Skeletal muscle cell (primary cell): ENCODE data around the gene DLX3.
A peak's percentile ranks its signal among the peaks of the same experiment; 100 is the strongest.

Experiments
- DNase-seq: peaks from one replicate; pipeline ENCODE4 v3.0.0-alpha.2; 2010; ENCODE audit warnings: low read depth
- H3K4me3 ChIP-seq: 2 replicates; pipeline ENCODE4 v1.5.1; 2011; ENCODE audit warnings: low read depth, mild to moderate bottlenecking, control low read depth, low read length, moderate library complexity

Gene DLX3

DNA sequence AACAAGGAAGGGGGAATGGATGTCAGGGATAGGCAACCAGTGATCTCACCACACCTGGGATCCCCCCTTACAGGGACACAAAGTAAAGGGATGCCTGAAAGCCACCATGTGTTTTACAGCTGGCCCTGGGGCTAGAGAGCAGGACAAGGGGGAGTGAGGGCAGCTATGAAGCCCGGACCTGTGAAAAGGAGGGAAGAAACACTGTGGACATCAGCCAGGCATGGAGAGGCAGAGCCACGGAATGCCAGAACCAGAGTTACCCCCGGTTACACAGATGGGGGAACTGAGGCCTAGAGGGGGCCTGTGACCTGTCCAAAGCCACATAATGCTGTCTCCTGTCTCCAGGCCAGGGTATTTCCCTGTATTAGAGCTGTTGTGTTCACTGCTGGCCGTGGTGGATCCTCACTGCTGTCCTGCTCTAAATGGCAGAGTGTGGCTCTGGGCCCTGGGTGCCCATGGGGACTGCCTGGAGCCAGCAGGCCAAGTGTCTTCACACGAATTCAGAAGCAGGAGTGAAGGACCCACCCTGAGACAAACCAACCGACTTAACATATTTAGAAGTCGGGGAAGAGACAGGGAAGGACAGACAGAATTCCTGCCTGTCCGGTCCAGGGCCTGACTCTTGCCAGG lies 31.1 kb upstream of the DLX3 start:
- H3K4me3 ChIP-seq, result no peak overlapping the region
- DNase-seq, result no peak

DNA sequence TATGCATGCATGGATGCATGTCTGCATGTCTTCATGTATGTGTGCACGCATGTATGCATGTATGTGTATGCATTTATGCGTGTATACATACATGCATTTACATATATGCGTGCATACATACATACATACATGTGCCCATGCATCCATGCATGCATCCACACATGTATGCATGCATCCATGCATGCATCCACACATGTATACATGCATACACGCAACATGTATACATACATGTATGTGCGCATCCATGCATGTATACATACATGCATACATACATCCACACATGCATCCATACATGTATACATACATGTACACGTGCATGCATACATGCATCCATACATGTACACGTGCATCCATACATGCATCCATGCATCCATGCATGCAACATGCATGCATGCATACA lies 29.8 kb upstream of the DLX3 start:
- no peak overlapping the region for H3K4me3 ChIP-seq
- no peak for DNase-seq

DNA sequence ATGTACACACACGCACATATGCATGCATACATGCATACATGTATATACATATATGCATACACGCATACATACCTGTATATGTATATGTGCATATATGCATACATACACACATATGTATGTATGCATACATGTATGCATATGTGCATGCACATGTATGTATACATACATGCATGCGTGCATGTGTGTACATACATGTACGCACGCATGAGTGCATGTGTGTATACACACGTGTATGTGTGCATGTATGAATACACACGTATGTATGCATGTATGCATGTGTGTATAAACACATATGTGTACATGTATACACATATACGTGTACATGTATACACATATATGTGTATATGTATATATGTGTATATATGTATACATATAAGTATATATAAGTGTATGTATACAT lies 28.5 kb upstream of the DLX3 start:
- H3K4me3 ChIP-seq, result no peak overlapping the region
- DNase-seq, result no peak

DNA sequence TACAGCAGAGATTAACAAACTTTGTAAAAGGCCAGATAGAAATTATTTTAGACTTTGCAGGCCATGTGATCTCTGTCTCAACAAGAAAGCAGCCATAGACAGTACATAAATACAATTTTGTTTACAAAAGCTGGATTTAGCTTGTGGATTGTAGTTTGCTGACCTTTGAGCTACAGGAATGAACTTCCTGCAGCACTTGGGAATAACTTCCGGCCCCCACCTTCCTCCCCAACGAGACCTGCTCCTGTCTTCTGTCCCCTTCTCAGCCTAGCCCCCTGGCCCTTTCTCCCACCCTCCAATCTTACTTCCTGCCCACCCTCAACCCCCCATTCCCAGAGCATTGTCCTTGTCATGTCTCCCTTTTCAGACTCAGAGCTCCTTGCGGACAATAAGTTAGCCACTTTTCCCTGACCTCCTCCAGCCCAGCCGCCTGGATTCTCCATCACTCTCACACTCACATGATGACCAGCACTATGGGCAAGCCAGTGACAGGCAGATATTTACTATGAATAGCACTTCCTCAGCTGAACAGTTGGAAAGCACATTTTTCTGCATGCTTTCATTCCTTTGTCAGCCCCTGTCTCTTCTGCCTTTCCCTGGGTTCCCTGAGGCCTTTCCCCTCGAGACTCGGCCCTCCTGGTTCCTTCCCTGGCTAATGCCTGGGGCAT lies 27.6 kb upstream of the DLX3 start:
- no peak overlapping the region for H3K4me3 ChIP-seq
- DNase-seq, result no peak

DNA sequence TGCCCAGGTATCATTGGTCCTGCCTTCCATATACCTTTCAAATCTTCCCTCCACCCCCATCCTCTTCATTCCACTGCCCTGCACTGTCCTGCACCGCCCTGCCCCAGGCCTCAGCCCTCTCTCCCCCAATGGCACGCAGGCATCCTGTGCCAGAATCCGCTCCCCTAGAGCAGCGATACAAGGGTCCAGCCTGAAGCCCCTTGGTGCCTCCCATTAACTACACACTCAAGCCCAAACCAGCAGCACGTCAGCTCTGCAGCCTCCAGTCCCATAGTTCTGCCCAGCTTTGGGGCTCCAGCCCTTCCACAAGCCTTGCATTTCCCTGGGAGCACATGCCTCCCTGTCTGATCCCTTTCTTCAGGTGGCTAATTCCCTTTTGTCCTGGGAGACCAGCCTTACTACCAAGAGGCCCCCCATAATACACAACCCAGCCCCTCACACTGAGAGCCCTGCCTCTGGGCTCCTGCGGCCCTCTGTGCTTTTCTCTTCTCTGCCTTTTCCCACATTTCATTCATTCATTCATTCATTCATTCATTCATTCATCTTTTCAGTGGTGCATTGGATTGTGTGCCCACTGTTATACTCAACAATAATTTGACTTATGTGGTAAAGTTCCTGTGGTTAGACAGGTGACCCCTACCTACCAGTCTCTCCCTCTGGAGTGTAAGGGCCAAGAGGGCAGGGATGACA lies 26.8 kb upstream of the DLX3 start:
- H3K4me3 ChIP-seq, result no peak overlapping the region
- no peak for DNase-seq

DNA sequence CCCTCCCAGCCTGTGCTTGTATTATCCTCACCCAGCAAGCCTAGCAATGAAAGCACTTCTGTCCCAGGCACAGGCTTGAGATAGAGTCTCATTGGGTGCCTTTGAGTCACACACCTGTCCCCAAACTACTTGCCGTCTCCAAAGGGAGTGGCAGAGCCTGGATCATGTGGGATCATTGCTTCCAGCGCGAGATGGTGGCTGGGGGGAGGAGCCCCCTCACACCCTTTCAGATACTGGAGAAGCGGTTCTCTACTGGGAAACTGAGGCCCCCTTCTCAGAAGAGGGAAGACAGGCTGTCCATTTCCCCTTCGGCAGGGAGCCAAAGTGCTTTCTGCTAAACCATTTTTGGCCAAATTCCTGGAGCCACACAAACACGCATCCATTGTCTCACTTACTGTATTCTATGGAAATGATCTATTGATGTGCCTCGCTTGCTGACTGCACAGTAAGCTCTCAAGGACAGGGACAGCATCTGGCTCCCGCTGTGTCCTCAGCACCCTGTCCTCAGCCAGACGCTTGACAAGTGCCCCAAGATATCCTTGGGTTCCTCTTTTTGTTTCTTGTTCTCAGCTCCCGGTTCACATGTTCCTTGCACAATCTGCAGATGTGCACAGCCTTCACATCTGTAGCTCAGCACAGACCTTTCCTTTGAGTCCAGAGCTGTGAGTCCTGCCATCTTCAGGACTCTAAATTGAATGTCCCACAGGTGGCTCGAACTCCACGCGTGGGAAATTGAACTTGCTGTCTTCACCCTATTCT lies 26.0 kb upstream of the DLX3 start:
- H3K4me3 ChIP-seq, result no peak overlapping the region
- DNase-seq, result no peak

DNA sequence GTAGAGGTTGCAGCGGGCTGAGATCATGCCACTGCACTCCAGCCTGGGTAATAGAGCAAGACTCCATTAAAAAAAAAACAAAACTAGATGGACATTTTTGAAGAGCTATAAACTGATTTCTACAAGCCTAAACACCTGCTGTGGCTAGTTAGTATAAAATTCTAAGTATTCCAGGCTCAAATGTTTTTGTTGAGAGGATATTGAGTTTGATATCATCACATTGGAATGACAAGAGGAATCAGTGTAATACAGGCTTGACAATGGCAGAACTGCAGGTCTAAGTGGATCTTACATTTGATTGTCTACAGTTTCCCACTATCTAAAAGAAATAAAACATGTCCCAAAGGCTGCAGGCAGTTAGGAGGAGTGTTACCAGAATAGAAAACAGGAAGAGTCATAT lies 23.9 kb upstream of the DLX3 start:
- no peak for DNase-seq
- no peak overlapping the region for H3K4me3 ChIP-seq

DNA sequence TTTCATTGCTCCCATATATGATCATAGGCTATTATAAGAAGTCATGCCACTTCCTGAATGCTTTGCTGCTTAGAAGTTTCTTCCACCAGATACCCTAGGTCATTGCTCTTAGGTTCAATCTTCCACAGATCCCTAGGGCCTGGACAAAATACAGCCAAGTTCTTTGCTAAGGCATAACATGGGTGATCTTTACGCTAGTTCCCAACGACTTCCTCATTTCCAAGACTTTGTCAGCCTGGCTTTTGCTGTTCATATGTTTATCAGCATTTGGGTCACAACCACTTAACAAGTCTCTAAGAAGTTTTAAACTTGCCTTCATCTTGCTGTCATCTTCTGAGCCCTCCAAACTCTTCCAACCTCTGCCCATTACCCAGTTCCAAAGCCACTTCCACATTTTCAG lies 20.1 kb upstream of the DLX3 start:
- no peak for DNase-seq
- H3K4me3 ChIP-seq, result no peak overlapping the region

DNA sequence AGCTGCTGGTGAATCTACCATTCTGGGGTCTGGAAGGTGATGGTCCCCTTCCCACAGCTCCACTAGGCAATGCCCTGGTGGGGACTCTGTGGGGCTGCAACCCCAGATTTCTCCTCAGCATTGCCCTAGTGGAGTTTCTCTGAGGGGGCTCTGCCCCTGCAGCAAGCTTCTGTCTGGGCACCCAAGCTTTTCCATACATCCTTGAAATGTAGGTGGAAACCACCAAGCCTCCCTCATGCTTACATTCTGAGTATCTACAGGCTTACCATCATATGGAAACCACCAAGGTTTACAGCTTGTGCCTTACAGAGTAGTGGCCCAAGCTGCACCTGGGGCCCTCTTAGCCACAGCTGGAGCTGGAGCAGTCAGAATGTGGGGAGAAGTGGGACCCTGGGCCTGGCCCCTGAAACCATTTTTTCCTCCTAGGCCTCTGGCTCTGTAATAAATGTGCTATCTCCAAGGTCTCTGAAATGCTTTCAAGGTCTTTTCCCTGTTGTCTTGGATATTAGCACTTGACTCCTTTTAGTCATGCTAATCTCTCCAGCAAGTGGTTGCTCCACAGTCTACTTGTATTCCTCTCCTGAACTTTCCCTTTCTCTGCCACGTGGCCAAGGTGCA lies 19.6 kb upstream of the DLX3 start:
- DNase-seq, result no peak
- no peak overlapping the region for H3K4me3 ChIP-seq

DNA sequence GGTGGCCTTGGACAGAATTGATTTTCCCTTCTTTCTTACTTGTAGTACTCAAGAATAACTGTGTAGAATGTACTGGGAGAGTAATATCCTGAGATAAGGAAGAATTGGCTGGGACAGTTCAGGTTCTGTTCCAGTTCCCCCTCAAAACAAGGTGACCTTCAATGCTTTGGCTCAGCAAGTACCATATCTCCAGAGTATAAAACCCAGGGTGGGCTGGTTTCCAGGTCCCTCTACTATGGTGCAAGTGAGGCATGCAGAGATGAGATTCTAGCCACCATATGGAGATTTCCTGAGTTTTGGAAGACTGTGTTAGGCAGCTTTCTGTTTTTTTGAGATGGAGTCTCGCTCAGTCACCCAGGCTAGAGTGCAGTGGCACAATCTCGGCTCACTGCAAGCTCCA lies 18.1 kb upstream of the DLX3 start:
- DNase-seq, result no peak
- H3K4me3 ChIP-seq, result no peak overlapping the region

DNA sequence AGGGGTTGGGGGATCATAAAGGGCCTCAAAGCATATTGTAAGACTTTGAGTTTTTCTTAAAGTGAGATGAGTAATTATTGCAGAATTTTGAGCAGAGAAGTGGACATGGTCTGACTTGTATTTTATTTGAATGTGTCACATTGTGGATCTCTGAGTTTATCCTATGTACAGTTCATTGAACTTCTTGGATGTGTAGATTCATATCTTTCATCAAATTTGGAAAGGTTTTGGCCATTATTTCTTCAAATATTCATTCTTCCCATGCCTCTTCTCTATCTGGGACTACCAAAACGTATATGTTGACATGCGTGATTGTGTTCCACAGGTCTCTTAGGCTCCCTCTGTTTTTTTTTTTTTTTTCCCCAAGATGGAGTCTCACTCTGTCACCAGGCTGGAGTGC lies 14.3 kb upstream of the DLX3 start:
- no peak overlapping the region for H3K4me3 ChIP-seq
- DNase-seq, result no peak

DNA sequence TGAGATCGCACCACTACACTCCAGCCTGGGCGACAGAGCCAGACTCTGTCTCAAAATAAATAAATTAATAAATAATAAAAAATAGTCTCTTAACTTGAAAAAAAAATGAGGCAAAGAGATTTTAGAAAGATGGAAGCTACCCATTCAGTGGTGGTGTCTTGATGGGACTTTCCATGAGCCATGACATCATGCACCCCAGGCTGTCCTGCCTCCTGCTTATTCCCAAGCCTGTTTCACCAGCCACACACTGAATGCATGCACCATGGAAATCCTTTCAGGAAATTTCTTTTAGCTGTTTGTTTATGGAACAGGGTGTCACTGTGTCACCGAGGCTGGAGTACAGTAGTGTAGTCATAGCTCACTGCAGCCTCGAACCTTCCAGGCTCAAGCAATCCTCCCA lies 8.9 kb upstream of the DLX3 start:
- H3K4me3 ChIP-seq, result no peak overlapping the region
- DNase-seq, result no peak

DNA sequence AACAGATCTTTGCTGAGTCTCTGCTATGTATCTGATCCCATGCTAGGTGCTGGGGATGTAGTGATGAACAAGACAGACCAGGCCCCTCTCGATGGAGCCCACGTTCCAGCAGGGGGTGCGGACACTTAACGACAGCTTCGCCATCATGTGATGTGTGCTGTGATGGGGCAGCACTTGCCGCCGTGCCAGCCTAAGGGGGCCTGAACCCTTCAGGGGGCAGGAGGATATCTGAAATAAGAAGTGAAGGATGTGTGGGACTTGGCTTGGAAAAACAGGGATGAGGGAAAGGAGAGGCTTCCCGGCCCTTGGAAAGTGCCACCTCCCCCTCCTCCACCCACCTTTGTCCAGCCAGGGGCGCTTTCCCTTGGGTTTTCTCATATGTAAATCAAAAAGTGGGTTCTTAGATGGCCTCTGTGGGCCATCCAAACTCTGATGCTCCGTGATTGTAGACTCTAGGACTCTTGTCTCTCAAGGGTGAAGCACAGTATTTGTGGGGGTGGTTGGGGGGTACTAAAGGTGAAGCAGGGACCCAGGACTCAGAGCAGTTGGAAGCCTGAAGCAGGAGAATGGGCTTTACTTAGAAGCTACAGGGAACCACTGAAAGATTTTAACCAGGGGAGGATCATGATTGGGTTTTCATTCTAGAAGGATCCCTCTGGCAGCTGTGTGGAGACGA lies 4.0 kb upstream of the DLX3 start:
- no peak for DNase-seq
- no peak overlapping the region for H3K4me3 ChIP-seq

DNA sequence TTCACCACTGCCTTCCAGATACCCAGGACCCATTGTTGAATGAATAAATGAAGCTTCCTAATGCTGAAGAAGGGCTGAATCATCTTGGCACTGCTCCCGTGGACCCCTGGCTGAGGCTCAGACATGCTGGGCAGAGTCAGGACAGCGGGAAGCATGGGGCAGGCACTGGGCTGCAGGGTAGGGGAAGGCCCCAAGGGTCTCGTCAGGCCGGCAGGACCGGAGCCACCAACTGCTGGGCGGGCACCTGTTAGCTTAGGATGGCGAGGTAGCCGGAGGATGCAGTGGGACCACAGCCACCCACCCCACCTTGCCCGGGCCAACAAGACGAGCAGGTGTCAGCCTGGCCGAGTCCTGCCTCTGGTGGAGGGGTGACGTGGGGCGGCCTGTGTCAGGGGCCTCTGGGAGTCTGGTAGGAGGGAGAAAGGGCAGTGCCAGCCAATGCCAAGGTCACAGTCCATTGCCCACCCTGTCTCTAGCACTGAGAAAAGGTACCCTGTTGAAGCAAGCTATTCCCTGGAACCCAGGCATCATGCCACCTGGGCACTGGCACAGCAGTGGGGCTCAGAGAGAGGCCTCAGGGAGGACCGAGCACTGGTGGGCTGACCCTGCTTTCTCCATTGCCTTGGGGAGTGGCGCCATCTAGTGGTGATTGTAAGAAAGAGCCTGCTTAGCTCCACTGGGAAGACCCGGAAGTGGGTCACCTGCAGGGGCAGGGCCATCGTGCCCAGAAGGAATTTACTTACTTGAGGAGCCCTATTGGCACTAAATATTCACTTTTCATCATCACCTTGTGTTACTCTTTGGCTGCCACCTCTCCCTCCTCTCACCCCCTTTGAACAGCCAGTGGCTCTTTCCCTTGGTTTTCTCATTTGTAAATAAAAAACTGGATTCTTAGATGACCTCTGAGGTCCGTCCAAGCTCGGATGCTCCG lies 3.0 kb upstream of the DLX3 start:
- no peak overlapping the region for H3K4me3 ChIP-seq
- peak; percentile 22 for DNase-seq

DNA sequence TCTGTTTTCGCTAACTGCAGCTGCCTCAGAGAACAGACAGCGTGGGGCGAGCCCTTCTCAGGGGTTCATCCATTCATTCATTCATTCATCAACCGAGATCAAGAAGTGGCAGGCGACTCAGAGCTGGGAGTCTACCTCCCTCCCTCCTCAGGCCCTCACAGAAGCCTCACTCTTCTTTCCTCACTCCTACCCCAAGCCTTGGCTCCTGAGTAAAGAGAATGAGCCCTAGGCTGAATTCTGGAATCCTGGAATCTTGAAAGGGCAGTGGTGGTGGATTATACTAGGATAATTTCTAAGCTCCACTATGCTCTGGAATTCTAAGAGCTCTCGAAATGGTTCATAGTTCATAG lies 2.3 kb upstream of the DLX3 start:
- H3K4me3 ChIP-seq, result no peak overlapping the region
- no peak for DNase-seq

DNA sequence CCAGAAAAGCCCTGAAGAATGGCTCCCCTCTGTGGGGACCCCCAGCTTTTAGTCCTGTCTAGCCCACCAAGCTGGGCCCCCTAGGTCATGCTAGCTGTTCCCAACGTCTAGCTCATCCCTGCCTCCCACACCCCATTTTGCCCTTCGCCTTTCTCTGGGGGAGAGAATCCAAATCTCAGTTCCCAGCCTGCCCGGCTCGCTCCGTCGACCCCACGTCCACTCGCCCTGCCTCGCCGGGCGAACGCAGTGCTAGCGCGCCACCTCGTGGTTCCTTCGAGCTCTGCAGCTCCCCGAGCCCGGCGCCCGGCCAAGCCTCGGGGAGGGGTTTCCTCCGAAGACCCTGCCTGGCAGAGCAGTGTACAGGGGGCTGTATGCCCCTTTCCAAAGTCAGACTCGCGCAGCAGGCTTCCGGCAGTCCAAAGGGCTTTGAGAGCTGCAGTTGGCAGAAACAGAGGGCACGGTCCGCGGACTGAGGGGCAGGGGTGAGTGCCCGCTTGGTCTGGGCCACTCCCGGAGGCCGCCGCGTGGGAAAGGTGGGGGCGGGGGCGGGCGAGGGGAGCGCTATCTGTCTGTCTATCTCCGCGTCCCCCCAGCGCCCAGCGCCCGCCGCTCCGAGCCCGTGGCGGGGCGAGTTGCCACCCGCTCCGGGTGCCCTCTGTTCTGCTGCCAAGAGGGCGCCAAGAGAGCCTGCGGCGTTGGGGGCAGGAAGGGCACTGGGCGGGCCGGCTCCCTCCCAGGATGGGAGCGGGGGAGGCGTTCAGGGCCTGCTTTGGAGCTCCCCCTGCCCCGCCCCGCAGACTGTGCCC lies 1.7 kb upstream of the DLX3 start:
- peak overlapping the region; percentile 44 for H3K4me3 ChIP-seq

DNA sequence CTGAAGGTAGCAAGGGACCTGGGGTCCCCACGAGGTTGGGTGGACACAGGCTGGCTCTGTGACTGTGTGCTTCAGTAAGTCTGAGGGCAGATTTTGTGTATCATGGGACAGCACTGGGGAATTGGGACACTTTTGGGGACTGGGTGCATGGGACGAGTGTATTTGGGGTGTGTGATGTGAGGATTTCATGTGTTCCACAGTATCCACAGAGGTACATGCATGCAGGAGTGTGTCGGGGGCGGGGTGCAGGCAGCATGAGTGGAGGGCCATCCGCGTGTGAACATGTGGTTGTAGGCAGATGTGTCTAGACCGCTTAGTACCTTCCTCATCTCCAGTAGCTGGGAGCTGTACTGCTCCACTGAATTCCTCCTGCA lies 1.1 kb upstream of the DLX3 start:
- no peak for DNase-seq
- H3K4me3 ChIP-seq, result no peak overlapping the region

More for the DNA sequence above, 1.7 kb upstream of the DLX3 start:
- no peak for DNase-seq
